ENCODE measurements around the gene ZNF778. TPM values are rescaled to one million over a fixed set of nuclear protein-coding genes. Genes with fewer than 3 reads are reported as not detected.
A peak's percentile ranks its signal among the peaks of the same experiment; 100 is the strongest.
"Not testable (repeated sequence)": the region's sequence is repeated elsewhere in the genome, so short reads cannot be mapped to it uniquely, and the experiment has no call there.

The ZNF778 gene
- total RNA-seq, 2 experiments from 2014 or later, result 6.6 to 6.8 TPM

DNA sequence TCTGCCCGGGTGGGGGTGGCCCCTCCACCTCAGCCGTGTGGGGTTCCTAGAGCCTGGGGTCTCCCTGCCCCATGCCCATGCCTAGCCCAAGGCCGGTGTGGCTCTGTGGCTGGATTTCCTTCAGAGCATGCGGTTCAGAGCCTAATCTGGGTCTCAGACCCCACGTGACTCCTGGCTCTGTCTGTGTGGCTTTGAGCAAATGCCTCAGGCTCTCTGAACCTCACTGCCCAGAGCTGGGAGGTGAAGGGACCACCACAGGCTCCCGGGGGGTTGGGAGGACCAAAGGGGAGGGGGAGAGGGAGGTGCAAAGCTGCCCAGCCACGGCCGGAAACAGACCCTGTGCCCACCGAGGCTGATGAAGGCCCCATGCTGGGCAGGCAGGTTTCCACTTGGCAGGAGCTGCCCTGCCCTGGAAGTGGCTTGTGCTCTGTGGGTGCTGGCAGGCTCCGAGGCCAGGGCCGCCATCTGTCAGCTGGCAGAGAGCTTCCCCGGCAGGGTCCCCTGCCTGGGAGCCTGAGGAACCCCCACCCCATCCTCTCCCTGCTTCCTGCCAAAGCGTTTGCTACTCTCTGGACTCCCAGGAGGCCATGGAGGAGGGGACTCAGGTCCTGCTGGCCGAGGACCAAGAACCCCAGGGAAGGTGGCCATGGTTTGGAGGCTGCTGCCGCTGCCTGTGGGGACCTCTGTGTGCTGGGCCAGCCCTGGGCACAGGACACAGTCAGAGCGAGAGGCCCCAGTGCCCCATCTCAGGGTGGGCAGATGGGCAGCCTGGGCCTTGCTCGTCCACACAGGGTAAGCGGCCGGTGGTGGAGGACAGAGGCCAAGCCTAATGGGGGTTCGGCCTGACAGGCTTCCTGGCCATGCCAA, 42.0 kb upstream of the ZNF778 start:
- DNase-seq, result no peak
- CTCF ChIA-PET, result no interaction called here
- Mint-ChIP-seq H3K36me3 (ENCODE audit: low read depth) (no peaks in the 10 kb centered on the region), H3K4me3 (no peak overlapping the region), H3K27ac (no peak overlapping the region), H3K9me3 (no peaks in the 10 kb centered on the region), H3K4me1 (peaks cover 5% of the 10 kb centered on the region), H3K27me3 (peaks cover 4% of the 10 kb centered on the region)
- POLR2A ChIA-PET, result interaction anchor here (0.9 kb wide), 1 partner anchor 365 kb away, joined by 3 read pairs; no protein-coding TSS in a partner anchor

DNA sequence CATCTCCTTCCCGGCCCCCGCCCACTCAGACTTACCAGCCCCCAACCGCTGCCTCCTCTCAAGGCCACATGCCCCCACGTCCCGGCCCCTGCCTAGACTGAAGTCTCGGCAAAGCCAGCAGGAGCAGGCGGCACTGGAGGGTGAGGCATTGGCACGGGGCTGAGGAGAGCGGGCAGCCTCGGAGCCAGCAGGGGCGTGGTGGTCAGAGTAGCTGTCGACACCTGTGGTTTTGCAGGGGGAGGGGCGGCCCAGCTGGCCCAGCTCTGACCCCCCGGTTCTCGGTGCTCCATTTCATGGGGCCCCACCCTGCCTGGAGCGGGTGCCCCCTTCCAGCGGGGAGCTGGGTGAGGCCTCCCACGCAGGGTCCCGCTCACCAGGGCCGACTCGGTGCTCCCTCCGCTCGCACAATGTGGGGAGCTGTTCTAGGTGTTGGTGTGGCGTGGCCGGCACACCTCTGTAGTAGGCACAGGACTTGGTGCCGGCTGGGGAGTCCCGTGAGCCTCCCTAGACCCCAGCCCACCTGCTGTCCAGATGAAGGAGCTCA, 41.3 kb upstream of the ZNF778 start:
- H3K4me3 Mint-ChIP-seq, result no peak overlapping the region
- POLR2A ChIA-PET, result interaction anchor here (0.9 kb wide), 1 partner anchor 366 kb away, joined by 3 read pairs; no protein-coding TSS in a partner anchor
- no peaks in the 10 kb centered on the region for H3K9me3 Mint-ChIP-seq
- no peak overlapping the region for H3K27ac Mint-ChIP-seq
- DNase-seq, result no peak
- H3K4me1 Mint-ChIP-seq, result no peaks in the 10 kb centered on the region
- H3K27me3 Mint-ChIP-seq, result no peaks in the 10 kb centered on the region
- H3K36me3 Mint-ChIP-seq (ENCODE audit: low read depth), result no peaks in the 10 kb centered on the region
- CTCF ChIA-PET, result no interaction called here

DNA sequence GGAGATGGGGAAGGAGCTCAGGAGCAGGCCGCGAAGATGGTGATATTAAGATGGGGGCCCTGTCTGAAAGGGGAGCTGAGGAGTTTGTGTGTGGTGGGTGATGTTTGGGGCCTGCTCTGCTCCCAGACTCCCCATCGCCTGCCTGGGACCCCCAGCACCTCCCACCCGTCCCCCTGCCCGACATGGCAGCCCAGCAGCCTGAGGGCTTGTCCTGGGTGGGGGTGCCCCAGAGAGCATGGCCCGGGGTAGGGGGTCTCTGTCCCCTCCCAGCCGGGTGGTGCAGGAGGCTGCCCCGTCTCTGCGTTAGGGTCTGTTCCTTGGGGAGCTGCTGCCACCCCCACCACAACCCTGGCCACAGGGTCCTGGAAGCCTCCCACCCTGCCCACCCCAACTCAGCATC, 40.8 kb upstream of the ZNF778 start:
- no peaks in the 10 kb centered on the region for H3K27me3 Mint-ChIP-seq
- no peaks in the 10 kb centered on the region for H3K4me1 Mint-ChIP-seq
- CTCF ChIA-PET, result no interaction called here
- no peaks in the 10 kb centered on the region for H3K36me3 Mint-ChIP-seq (ENCODE audit: low read depth)
- no peak overlapping the region for H3K4me3 Mint-ChIP-seq
- H3K27ac Mint-ChIP-seq, result no peak overlapping the region
- POLR2A ChIA-PET, result no interaction called here
- no peaks in the 10 kb centered on the region for H3K9me3 Mint-ChIP-seq
- DNase-seq, result no peak

DNA sequence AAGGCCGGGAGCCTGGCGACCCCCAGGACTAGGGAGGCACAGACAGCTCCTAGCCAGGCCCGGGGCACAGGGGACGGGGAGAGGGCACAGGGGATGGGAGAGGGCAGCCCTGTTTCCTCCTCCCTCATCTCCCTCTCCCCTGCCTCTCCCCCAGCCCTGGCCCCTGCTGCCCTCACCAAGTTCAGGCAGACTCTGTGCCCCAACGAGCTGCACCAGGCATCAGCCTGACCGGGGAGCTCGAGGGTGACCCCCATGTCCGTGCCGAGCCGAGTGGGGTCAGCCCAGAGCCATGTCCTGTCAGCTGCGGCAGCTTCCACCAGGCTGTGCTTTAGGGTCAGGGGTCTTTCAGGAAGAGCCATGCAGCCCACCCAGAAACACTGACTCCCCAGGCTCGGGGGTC, 40.0 kb upstream of the ZNF778 start:
- Mint-ChIP-seq H3K4me3 (no peak overlapping the region), H3K9me3 (no peaks in the 10 kb centered on the region), H3K27me3 (no peaks in the 10 kb centered on the region), H3K36me3 (ENCODE audit: low read depth) (no peaks in the 10 kb centered on the region), H3K4me1 (no peaks in the 10 kb centered on the region), H3K27ac (no peak overlapping the region)
- no peak for DNase-seq
- ChIA-PET POLR2A (no interaction called here), CTCF (no interaction called here)

DNA sequence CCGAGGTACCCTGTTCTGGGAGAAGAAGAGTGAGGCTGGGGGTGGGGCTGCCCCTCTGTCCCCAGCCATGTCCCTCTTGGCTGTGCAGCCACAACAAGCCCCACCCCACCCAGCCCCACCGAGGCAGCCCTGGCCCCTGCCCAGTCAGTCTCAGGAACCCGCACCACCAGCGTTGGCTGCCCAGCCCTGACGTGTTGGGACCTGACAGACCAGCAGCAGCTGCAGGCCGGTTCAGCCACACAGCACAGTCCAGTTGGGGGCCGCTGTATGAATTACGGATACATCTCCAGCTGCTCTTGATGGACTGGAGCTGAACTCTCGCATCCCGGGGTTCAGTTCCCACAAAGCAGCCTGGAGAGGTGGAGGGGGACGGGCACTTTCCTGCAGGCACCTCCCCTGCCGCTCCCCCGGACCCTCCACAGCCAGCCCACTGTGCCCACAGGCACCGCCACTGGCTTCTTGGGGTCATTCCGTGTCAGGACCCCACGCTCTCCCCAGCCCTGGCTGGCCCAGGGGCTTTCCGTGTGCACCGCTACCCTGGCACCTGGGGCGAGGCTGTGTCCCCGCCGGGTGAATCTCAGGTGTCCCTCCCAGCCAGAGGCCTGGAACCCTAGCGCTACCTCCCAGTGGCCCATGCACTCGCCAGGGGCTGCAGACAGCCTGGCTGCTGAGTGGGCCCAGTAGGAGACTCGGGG, 38.9 kb upstream of the ZNF778 start:
- H3K9me3 Mint-ChIP-seq, result no peaks in the 10 kb centered on the region
- no peak overlapping the region for H3K27ac Mint-ChIP-seq
- no peaks in the 10 kb centered on the region for H3K4me1 Mint-ChIP-seq
- H3K36me3 Mint-ChIP-seq (ENCODE audit: low read depth), result no peaks in the 10 kb centered on the region
- H3K4me3 Mint-ChIP-seq, result no peak overlapping the region
- CTCF ChIA-PET, result no interaction called here
- POLR2A ChIA-PET, result no interaction called here
- H3K27me3 Mint-ChIP-seq, result no peaks in the 10 kb centered on the region
- no peak for DNase-seq

GRCh38 chr16:89179148-89179484, 38.4 kb upstream of the ZNF778 start:
- no peaks in the 10 kb centered on the region for H3K36me3 Mint-ChIP-seq (ENCODE audit: low read depth)

GRCh38 chr16:89179656-89180315, 37.7 kb upstream of the ZNF778 start:
- Mint-ChIP-seq H3K4me1 (no peaks in the 10 kb centered on the region), H3K27ac (no peak overlapping the region), H3K9me3 (no peaks in the 10 kb centered on the region), H3K36me3 (ENCODE audit: low read depth) (no peaks in the 10 kb centered on the region), H3K27me3 (no peaks in the 10 kb centered on the region), H3K4me3 (no peak overlapping the region)
- ChIA-PET POLR2A (no interaction called here), CTCF (no interaction called here)
- no peak for DNase-seq

More at GRCh38 chr16:89179148-89179484, 38.4 kb upstream of the ZNF778 start:
- H3K4me3 Mint-ChIP-seq, result no peak overlapping the region
- H3K9me3 Mint-ChIP-seq, result no peaks in the 10 kb centered on the region
- no peaks in the 10 kb centered on the region for H3K27me3 Mint-ChIP-seq
- no peak overlapping the region for H3K27ac Mint-ChIP-seq
- DNase-seq, result no peak
- CTCF ChIA-PET, result no interaction called here
- POLR2A ChIA-PET, result no interaction called here
- no peaks in the 10 kb centered on the region for H3K4me1 Mint-ChIP-seq

DNA sequence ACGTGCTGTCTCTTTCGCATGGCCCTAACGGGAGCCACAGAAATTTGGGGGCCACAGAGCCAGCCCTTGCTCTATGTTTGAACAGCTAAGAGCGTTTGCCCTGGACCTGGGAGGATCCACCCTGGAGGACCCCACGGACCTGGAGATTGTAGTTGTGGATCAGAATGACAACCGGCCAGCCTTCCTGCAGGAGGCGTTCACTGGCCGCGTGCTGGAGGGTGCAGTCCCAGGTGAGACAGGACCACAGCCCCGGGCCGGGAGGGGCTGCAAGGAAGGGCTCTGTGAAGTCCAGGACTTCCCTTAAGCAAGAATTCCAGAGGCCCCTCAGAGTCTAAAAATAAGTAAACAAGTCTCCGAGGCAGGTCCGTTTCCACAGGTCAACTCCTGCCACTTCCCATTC, 34.0 kb upstream of the ZNF778 start:
- Mint-ChIP-seq H3K9me3 (no peaks in the 10 kb centered on the region), H3K27ac (no peak overlapping the region), H3K36me3 (ENCODE audit: low read depth) (no peaks in the 10 kb centered on the region), H3K4me3 (no peak overlapping the region), H3K4me1 (no peaks in the 10 kb centered on the region), H3K27me3 (no peaks in the 10 kb centered on the region)
- CTCF ChIA-PET, result no interaction called here
- POLR2A ChIA-PET, result interaction anchor here (2.0 kb wide), 1 partner anchor 371 kb away, joined by 4 read pairs; the partner anchor contains the start of gene APRT
- DNase-seq, result no peak

- Mint-ChIP-seq H3K36me3 (ENCODE audit: low read depth) (no peaks in the 10 kb centered on the region), H3K4me1 (no peaks in the 10 kb centered on the region), H3K9me3 (no peaks in the 10 kb centered on the region), H3K4me3 (no peak overlapping the region), H3K27ac (no peak overlapping the region), H3K27me3 (no peaks in the 10 kb centered on the region)
- POLR2A ChIA-PET, result interaction anchor here (2.0 kb wide), 1 partner anchor 372 kb away, joined by 4 read pairs; the partner anchor contains the start of gene APRT
- no peak for DNase-seq
- CTCF ChIA-PET, result no interaction called here
Observed at GRCh38 chr16:89183975-89184676, 33.4 kb upstream of the ZNF778 start.

GRCh38 chr16:89184677-89184932, 32.9 kb upstream of the ZNF778 start:
- no peak overlapping the region for H3K4me3 Mint-ChIP-seq
- no peaks in the 10 kb centered on the region for H3K36me3 Mint-ChIP-seq (ENCODE audit: low read depth)
- H3K9me3 Mint-ChIP-seq, result no peaks in the 10 kb centered on the region
- ChIA-PET CTCF (no interaction called here), POLR2A (interaction anchor here (1.0 to 2.0 kb wide), 2 partner anchors 11 to 372 kb away, joined by 4 to 5 read pairs; partner anchors contain the start of gene APRT)
- H3K4me1 Mint-ChIP-seq, result no peaks in the 10 kb centered on the region
- H3K27me3 Mint-ChIP-seq, result no peaks in the 10 kb centered on the region
- no peak for DNase-seq
- no peak overlapping the region for H3K27ac Mint-ChIP-seq

DNA sequence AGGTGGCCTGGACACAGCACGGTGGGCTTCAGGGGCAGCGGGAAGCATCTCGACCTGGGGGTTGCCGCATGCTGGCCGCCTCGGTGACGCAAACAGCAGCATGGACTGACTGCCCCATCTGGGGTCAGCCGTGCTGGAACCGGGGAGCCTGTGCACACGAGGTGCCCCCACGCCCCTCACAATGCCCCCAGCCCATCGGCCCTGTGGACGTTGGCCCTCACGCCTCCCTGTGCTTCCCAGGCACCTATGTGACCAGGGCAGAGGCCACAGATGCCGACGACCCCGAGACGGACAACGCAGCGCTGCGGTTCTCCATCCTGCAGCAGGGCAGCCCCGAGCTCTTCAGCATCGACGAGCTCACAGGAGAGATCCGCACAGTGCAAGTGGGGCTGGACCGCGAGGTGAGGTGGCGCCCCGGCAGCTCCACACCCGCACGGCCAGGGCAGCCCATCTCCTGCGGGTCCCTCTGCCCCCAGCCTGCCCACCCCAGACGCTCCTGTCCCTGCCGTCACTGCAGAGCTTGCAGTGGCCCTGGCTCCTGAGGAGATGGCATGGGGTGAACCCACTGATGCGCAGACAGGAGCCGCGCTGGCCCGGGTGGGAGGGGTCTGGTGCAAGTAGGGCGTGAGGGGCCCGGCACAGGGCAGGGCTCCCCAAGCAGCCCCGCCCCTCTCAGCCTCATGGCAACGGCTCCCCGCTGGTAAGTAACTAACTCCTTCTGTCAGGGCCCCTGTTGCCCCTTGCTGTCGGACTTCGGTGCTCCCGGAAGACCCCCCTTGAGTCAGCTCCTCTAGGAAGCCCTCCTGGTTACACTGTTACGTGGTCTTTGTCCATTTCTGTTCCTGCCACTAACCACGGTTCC, 32.3 kb upstream of the ZNF778 start:
- Mint-ChIP-seq H3K36me3 (ENCODE audit: low read depth) (no peaks in the 10 kb centered on the region), H3K9me3 (no peaks in the 10 kb centered on the region), H3K4me1 (no peaks in the 10 kb centered on the region), H3K4me3 (no peak overlapping the region), H3K27ac (no peak overlapping the region), H3K27me3 (no peaks in the 10 kb centered on the region)
- ChIA-PET CTCF (no interaction called here), POLR2A (interaction anchor here (0.8 to 2.0 kb wide), 3 partner anchors 11 to 373 kb away, joined by 4 to 5 read pairs (median 4); partner anchors contain the start of genes APRT and ZNF778)
- DNase-seq, result peak; percentile 46

GRCh38 chr16:89185887-89186592, 31.5 kb upstream of the ZNF778 start:
- H3K27ac Mint-ChIP-seq; H3K9me3 Mint-ChIP-seq; DNase-seq; H3K36me3 Mint-ChIP-seq (ENCODE audit: low read depth); H3K4me1 Mint-ChIP-seq; H3K4me3 Mint-ChIP-seq; CTCF ChIA-PET; H3K27me3 Mint-ChIP-seq: not testable (repeated sequence)
- POLR2A ChIA-PET, result interaction anchor here (0.8 kb wide), 1 partner anchor 32 kb away, joined by 4 read pairs; the partner anchor contains the start of gene ZNF778
